Bronchial epithelial cell (primary cell): ENCODE results near the gene TM9SF1. TPM values are rescaled to one million over a fixed set of nuclear protein-coding genes. Genes with fewer than 3 reads are reported as not detected.

ENCODE experiments used
- DNase-seq: peaks from one replicate; pipeline ENCODE4 v3.0.0-alpha.2; 2010; ENCODE audit warnings: low read depth
- FAIRE-seq: peaks from 2 replicates; lab custom pipeline; 2011; peaks lifted over from hg19 to GRCh38; lab: Jason Lieb, UNC
- H3K27me3 ChIP-seq: 2 replicates; pipeline ENCODE4 v1.5.1; 2011; ENCODE audit warnings: low read length; ENCODE audit not compliant: control insufficient read depth, insufficient read depth
- H3K36me3 ChIP-seq: 2 replicates; pipeline ENCODE4 v1.5.1; 2011; ENCODE audit warnings: low read length; ENCODE audit not compliant: control insufficient read depth, insufficient read depth
- H3K4me3 ChIP-seq: 2 replicates; pipeline ENCODE4 v1.5.1; 2011; ENCODE audit warnings: mild to moderate bottlenecking, low read depth, low read length, control low read depth
- total RNA-seq: library from RNA; depleted of rRNA; stranded (reverse); fragments of >200 nt; gene quantifications from 2 replicates; pipeline ENCODE4 v1.2.1, GENCODE V29; 2014
- TF ChIP-seq, protein P1 (sequence below): IDR thresholded peaks from 2 replicates; pipeline ENCODE4 v1.5.1; 2011; ENCODE audit warnings: mild to moderate bottlenecking, moderate library complexity, low read length, control low read depth, inconsistent platforms; ENCODE audit not compliant: insufficient read depth, severe bottlenecking

TM9SF1 gene
- total RNA-seq, 1 donor from 2014 or later = 67.9 TPM

DNA sequence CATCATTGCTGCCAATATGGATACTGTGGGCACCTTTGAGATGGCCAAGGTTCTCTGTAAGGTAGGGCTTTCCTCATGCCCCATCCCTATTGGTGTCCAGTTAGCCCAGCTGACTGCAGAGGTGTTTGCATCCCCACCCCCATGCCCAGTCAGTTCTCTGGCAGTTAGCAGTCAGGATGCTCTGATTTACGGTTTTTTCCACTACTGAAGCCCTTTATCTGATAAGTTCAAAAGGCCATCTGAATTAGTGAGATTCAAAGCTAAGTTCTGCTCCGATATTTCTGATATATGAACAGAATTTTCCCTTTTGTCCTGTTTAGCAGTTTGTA is 38.3 kb upstream of the TM9SF1 start:
- peak; percentile 21 for DNase-seq
- H3K4me3 ChIP-seq = peak overlapping the region; percentile 63
- peaks cover 16% of the 10 kb centered on the region for H3K36me3 ChIP-seq
- TF ChIP-seq, protein P1, sequence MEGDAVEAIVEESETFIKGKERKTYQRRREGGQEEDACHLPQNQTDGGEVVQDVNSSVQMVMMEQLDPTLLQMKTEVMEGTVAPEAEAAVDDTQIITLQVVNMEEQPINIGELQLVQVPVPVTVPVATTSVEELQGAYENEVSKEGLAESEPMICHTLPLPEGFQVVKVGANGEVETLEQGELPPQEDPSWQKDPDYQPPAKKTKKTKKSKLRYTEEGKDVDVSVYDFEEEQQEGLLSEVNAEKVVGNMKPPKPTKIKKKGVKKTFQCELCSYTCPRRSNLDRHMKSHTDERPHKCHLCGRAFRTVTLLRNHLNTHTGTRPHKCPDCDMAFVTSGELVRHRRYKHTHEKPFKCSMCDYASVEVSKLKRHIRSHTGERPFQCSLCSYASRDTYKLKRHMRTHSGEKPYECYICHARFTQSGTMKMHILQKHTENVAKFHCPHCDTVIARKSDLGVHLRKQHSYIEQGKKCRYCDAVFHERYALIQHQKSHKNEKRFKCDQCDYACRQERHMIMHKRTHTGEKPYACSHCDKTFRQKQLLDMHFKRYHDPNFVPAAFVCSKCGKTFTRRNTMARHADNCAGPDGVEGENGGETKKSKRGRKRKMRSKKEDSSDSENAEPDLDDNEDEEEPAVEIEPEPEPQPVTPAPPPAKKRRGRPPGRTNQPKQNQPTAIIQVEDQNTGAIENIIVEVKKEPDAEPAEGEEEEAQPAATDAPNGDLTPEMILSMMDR = no peak
- H3K27me3 ChIP-seq = no peaks in the 10 kb centered on the region
- FAIRE-seq = no peak

DNA sequence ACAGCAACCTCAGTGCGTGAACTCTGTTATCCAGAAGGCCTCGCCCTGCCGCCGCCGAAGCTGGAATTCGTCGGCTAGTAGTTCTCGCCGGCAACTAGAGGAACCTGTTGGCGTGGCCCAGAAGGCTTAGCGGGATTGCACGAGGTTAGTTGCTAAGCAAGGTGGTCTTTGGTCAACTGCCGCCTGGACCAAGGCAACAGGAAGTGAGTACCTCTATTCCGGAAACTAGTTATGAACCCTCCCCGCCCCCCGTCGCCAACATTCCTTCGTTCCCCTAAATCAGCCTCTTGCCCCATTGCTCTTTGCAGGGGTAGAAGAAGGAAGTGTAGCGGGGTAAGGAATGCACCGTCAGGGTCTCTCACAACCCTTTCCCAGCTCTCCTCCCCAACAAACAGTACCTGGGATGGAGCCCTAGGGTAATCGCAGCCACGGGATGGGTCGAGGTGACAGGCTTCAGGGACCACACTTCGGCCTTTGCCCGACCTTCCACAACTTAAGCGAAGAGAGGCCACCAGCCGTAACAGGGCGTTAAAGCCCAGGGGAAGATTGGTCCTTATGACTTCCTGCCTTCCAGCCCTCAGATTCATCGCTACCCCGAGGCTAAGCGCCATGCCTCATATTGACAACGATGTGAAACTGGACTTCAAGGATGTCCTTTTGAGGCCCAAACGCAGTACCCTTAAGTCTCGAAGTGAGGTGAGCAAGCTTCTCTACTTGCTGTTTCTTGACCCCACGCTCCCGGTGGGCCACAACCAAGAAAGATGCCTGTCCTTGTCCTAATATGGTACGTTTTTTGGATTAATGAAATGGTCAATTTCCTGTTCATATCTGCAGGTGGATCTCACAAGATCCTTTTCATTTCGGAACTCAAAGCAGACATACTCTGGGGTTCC is 37.6 kb upstream of the TM9SF1 start, which contains the start of gene GMPR2:
Gene GMPR2, plus strand, starts transcription at position 285 of the 893 bp plus-strand sequence. Its CDS starts 325 bp downstream, at position 610.
- Histone ChIP-seq H3K4me3 (peak within 1 kb of the TSS; percentile 63), H3K27me3 (no peaks in the 10 kb centered on the region), H3K36me3 (peaks cover 17% of the 10 kb centered on the region)
- DNase-seq (peak; percentile 35), FAIRE-seq (no peak)
- TF ChIP-seq, protein P1 = no peak

DNA sequence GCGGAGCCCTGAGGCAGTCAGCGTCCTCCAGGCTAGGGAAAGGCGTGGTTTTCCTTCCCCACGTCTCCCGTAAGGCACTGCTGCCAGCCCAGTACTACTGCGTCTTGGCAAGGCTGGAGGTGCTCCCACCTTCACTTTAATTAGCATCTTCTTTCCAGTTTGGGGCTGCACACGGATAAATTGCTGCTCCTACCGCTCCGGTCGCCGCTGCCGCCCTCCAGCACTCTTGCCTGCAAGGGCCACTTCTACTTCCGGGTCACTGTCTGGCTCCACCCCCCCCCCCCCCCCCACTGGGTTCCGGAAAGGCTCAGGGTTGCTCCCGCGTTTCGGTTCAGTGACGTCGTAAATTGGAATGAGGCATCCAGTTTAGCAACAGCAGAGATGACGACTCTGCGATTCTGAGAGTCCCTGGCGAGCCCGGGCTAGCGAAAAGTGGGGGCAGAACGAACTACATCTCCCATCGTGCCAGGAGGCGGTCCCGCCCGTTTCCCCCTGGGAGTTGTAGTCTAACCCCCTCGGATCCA is 36.9 kb upstream of the TM9SF1 start, which contains the start of gene NEDD8:
Gene NEDD8, minus strand, starts transcription at position 247 of the 524 bp plus-strand sequence. Its CDS starts 100 bp downstream, at position 147.
- TF ChIP-seq, protein P1 = no peak
- FAIRE-seq = no peak
- peaks cover 15% of the 10 kb centered on the region for H3K36me3 ChIP-seq
- peak; percentile 97 for DNase-seq
- no peaks in the 10 kb centered on the region for H3K27me3 ChIP-seq
- peak within 1 kb of the TSS; percentile 63 for H3K4me3 ChIP-seq

DNA sequence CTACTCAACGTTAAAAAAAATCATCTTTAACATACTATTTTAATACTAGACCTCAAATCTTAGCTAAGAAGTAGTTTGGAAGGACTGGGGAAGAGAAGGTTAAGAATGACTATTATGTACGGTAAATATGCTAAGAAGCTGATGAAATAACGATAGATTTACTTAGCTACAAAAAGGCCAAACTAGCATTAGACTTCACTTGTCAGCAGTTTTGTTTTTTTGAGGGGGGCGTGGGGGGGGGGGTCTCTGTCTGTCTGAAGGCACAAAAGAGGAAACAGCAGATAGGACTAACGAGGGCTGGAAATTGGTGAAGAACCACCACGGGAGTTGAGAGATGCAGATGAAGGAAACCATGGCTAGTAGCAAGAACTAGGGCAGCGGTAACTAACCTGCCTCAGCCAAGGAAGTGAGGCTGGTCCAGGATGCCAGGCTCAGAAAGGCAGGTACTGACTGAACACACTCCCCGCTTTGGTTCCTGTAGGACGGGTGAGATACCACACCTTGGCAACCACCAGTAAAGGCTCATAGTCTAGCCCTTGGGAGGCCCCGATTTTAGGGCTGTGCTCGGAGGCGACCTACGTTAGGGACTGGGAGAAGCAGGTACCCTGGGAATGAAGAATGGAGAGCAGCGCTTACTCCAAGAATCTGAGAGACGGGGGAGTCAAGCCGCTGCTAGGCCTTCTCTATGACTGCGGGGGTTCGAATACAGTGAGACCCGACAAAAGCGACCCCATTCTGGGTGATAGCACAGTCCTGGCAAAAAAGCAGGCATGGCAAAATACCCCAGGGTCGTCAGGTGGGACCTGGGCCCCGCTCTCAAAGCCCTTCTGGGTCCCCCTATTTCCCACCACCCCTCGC is 36.3 kb upstream of the TM9SF1 start:
- Histone ChIP-seq H3K4me3 (peak overlapping the region; percentile 63), H3K36me3 (peaks cover 12% of the 10 kb centered on the region), H3K27me3 (no peaks in the 10 kb centered on the region)
- FAIRE-seq (no peak), DNase-seq (peak; percentile 30)
- TF ChIP-seq, protein P1 = no peak

DNA sequence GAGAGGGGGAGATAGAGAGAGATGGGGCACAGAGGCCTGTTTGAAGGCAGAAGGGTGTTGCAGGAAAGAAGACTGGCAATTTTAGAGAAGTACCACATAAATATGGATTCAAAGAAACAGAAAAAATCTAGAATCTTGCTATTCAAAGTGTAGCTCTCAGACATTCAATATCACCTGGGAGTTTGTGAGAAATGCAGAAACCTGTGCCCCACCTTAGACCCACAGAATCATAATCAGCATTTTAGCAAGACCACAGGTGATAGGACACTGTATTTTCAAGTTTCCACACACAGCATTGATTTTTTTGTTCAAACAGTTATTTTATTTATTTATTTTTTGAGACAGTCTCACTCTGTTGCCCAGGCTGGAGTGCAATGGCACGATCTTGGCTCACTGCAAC is 33.7 kb upstream of the TM9SF1 start:
- FAIRE-seq (no peak), DNase-seq (no peak)
- no peaks in the 10 kb centered on the region for H3K27me3 ChIP-seq
- TF ChIP-seq, protein P1 = no peak
- H3K4me3 ChIP-seq = no peak overlapping the region
- H3K36me3 ChIP-seq = peaks cover 3% of the 10 kb centered on the region
